HepG2 (cell line): ENCODE measurements around the gene GLCE. TPM values are rescaled to one million over a fixed set of nuclear protein-coding genes. Genes with fewer than 3 reads are reported as not detected.

Source experiments
- ATAC-seq: fragments of 200-7000 bp; cut with Tn5 transposase; 3 replicates; pipeline ENCODE4 v1.9.1; 2020; ENCODE audit warnings: mild to moderate bottlenecking, moderate library complexity
- BruUV-seq: library from RNA; stranded (reverse); fragments of 400-500 nt; replicated peaks from 2 replicates; lab custom pipeline; 2021; lab: Mats Ljungman, UMichigan
- CTCF ChIA-PET: fragments of 300-600 bp; formaldehyde crosslinking; extraction: SDS; loops from one replicate; lab custom pipeline; 2021; ENCODE audit warnings: low total read pairs, inconsistent platforms, low intra/inter-chr PET ratio; lab: Yijun Ruan, JAX
- POLR2A ChIA-PET: fragments of 350-600 bp; sonication (Branson Sonifier 250); formaldehyde crosslinking; loops from one replicate; lab custom pipeline; 2020; ENCODE audit warnings: antibody characterized with exemption, inconsistent platforms; lab: Yijun Ruan, JAX
- DNase-seq: peaks from one replicate; pipeline ENCODE4 v3.0.0-alpha.2; 2015; ENCODE audit warnings: low spot score
- FAIRE-seq: peaks from 3 replicates; lab custom pipeline; 2011; peaks lifted over from hg19 to GRCh38; lab: Jason Lieb, UNC
- H2AFZ ChIP-seq: one replicate; pipeline ENCODE4 v1.6.1; 2011; ENCODE audit warnings: low read length, inconsistent platforms
- H3K27ac ChIP-seq: fragments of 300-600 bp; 3 replicates; pipeline ENCODE4 v1.8.0; 2011; ENCODE audit warnings: mixed run types, mild to moderate bottlenecking, mixed read lengths, low read length, inconsistent platforms; ENCODE audit not compliant: insufficient read depth; ENCODE audit errors: extremely low read length
- H3K27me3 ChIP-seq, 2 experiments: fragments of 200-600 bp in 1 of 2; 2 replicates in 1 of 2; 3 replicates in 1 of 2; pipeline versions ENCODE4 v1.6.0 to v1.8.0; 2011; ENCODE audit warnings: low read length in 2 of 2, mild to moderate bottlenecking in 2 of 2, moderate library complexity in 2 of 2, inconsistent platforms in 1 of 2; ENCODE audit not compliant: insufficient read depth in 2 of 2, control insufficient read depth in 1 of 2
- H3K36me3 ChIP-seq, 2 experiments: fragments of 200-600 bp in 1 of 2; replicated peaks in 1 of 2; 2 replicates in 1 of 2; 3 replicates in 1 of 2; pipeline versions ENCODE4 v1.5.1 to v1.8.0; 2011; ENCODE audit warnings: low read length in 2 of 2, inconsistent platforms in 1 of 2; ENCODE audit not compliant: insufficient read depth in 2 of 2, control insufficient read depth in 1 of 2
- H3K4me1 ChIP-seq: 2 replicates; pipeline ENCODE4 v1.5.1; 2012; ENCODE audit warnings: low read length, inconsistent platforms; ENCODE audit not compliant: insufficient read depth
- H3K4me2 ChIP-seq: 2 replicates; pipeline ENCODE4 v1.6.0; 2011; ENCODE audit warnings: low read depth, low read length, inconsistent platforms
- H3K4me3 ChIP-seq, 3 experiments: fragments of 200-600 bp in 1 of 3; sonication (generic), shearing (Covaris generic) in 1 of 3; replicated peaks in 1 of 3; 2 replicates each; pipeline ENCODE4 v1.5.1; 2011 to 2016; ENCODE audit warnings: low read length in 3 of 3, inconsistent platforms in 2 of 3, low read depth in 2 of 3, mild to moderate bottlenecking in 2 of 3, control low read depth in 1 of 3, mixed read lengths in 1 of 3; ENCODE audit not compliant: insufficient read depth in 1 of 3
- H3K79me2 ChIP-seq: one replicate; pipeline ENCODE4 v1.6.1; 2011; ENCODE audit warnings: low read length, inconsistent platforms; ENCODE audit not compliant: insufficient read depth
- H3K9ac ChIP-seq: 2 replicates; pipeline ENCODE4 v1.6.0; 2011; ENCODE audit warnings: mild to moderate bottlenecking, low read depth, low read length, inconsistent platforms; ENCODE audit not compliant: insufficient read depth
- H3K9me3 ChIP-seq: 2 replicates; pipeline ENCODE4 v1.5.1; 2012; ENCODE audit warnings: mild to moderate bottlenecking, low read length
- H4K20me1 ChIP-seq: 2 replicates; pipeline ENCODE4 v1.6.0; 2011; ENCODE audit warnings: inconsistent platforms, mild to moderate bottlenecking, low read length, moderate library complexity; ENCODE audit not compliant: insufficient read depth
- CENPT ChIP-seq: sonication (generic); formaldehyde crosslinking; IDR thresholded peaks from 2 replicates; pipeline ENCODE4 v1.8.0; 2022; ENCODE audit warnings: low read depth, mild to moderate bottlenecking, moderate library complexity, missing genetic modification reagents
- DNMT1 ChIP-seq: sonication (generic); formaldehyde crosslinking; IDR thresholded peaks from 2 replicates; pipeline ENCODE4 v1.5.1; 2020; ENCODE audit warnings: mild to moderate bottlenecking, missing genetic modification reagents
- HMGA1 ChIP-seq: sonication (generic); formaldehyde crosslinking; conservative IDR thresholded peaks from 2 replicates; pipeline ENCODE4 v1.4.0; 2020; ENCODE audit warnings: missing genetic modification reagents
- KLF16 ChIP-seq, 2 experiments: sonication (generic) in 1 of 2; formaldehyde crosslinking in 1 of 2; IDR thresholded peaks; 2 replicates each; pipeline versions ENCODE4 v1.6.1 to v1.8.0; 2016 to 2023; ENCODE audit warnings: missing genetic modification reagents in 2 of 2, missing compliant biosample characterization in 1 of 2
- NCOA1 ChIP-seq: sonication (generic); formaldehyde crosslinking; IDR thresholded peaks from 2 replicates; pipeline ENCODE4 v1.9.0; 2021; ENCODE audit warnings: missing genetic modification reagents
- NFE2L2 ChIP-seq: fragments of 150-350 bp; IDR thresholded peaks from 2 replicates; pipeline ENCODE4 v1.6.1; 2014; ENCODE audit warnings: low read length
- NKX3-1 ChIP-seq: sonication (generic); formaldehyde crosslinking; IDR thresholded peaks from 2 replicates; pipeline ENCODE4 v1.5.0; 2020; ENCODE audit warnings: missing genetic modification reagents
- PAF1 ChIP-seq: IDR thresholded peaks from 2 replicates; pipeline ENCODE4 v1.6.1; 2016; ENCODE audit warnings: missing genetic modification reagents, missing compliant biosample characterization
- SMAD9 ChIP-seq: sonication (generic); formaldehyde crosslinking; IDR thresholded peaks from 2 replicates; pipeline ENCODE4 v1.5.1; 2020; ENCODE audit warnings: mild to moderate bottlenecking, missing genetic modification reagents
- TBX3 ChIP-seq: fragments of 450-650 bp; IDR thresholded peaks from 2 replicates; pipeline ENCODE4 v1.6.1; 2017; ENCODE audit warnings: antibody characterized with exemption, mild to moderate bottlenecking, inconsistent platforms, borderline replicate concordance
- ZIK1 ChIP-seq: sonication (generic); formaldehyde crosslinking; IDR thresholded peaks from 2 replicates; pipeline ENCODE4 v1.5.0; 2020; ENCODE audit warnings: mild to moderate bottlenecking, low read depth, missing genetic modification reagents, borderline replicate concordance
- ZNF569 ChIP-seq: sonication (generic); formaldehyde crosslinking; IDR thresholded peaks from 2 replicates; pipeline ENCODE4 v1.5.0; 2020; ENCODE audit warnings: mild to moderate bottlenecking, missing genetic modification reagents, moderate library complexity, borderline replicate concordance
- ZNF672 ChIP-seq: sonication (generic); formaldehyde crosslinking; IDR thresholded peaks from 2 replicates; pipeline ENCODE4 v1.8.1; 2022; ENCODE audit warnings: missing genetic modification reagents
- ZNF775 ChIP-seq: sonication (generic); formaldehyde crosslinking; IDR thresholded peaks from 2 replicates; pipeline ENCODE4 v1.4.0; 2020; ENCODE audit warnings: missing genetic modification reagents, mild to moderate bottlenecking, moderate library complexity, borderline replicate concordance
- ZSCAN31 ChIP-seq: sonication (generic); formaldehyde crosslinking; IDR thresholded peaks from 2 replicates; pipeline ENCODE4 v1.5.0; 2020; ENCODE audit warnings: low read depth, mild to moderate bottlenecking, missing genetic modification reagents
- WGBS: methylation state at CpG from one replicate; pipeline ENCODE4 v1.1.6; 2017; ENCODE audit warnings: low lambda C conversion rate; 5-methylcytosine and 5-hydroxymethylcytosine counted together
- in situ Hi-C: cut with HindIII; loops from 2 replicates; pipeline ENCODE4 v1.10.0; 2017; ENCODE audit warnings: low pct_unique_long_range_greater_than_20kb; ENCODE audit not compliant: extremely low pct_ligation_motif_present
- intact Hi-C: fragments of 100-400 bp; cut with micrococcal nuclease; formaldehyde crosslinking; loops from one replicate; pipeline ENCODE4 v1.10.0; 2022; ENCODE audit not compliant: unreplicated experiment
- polyA plus RNA-seq, 8 experiments: library from polyadenylated mRNA; depleted of rRNA in 3 of 8; stranded (reverse) in 7 of 8; unstranded in 1 of 8; fragments of >200 nt; fragmentation: Illumina TruSeq in 4 of 8; extraction: Trizol in 4 of 8; gene quantifications; 2 replicates each; pipeline versions ENCODE4 v1.2.1 to v1.2.3, GENCODE V29; 2011 to 2016; ENCODE audit warnings: low read depth in 4 of 8, missing spikeins in 1 of 8, mixed read lengths in 1 of 8; ENCODE audit not compliant: insufficient read depth in 1 of 8
- total RNA-seq, 5 experiments: library from RNA; depleted of rRNA; stranded (reverse); fragments of >200 nt; fragmentation: Illumina TruSeq; extraction: Trizol; gene quantifications; 2 replicates each; pipeline ENCODE4 v1.2.3, GENCODE V29; 2016; ENCODE audit warnings: low read depth in 1 of 5
- TF ChIP-seq, protein P1 (sequence below): sonication (generic); formaldehyde crosslinking; IDR thresholded peaks from one replicate; pipeline ENCODE4 v1.5.1; 2020; ENCODE audit warnings: mild to moderate bottlenecking, missing genetic modification reagents; ENCODE audit errors: not compliant biosample characterization
- TF ChIP-seq, protein P2 (sequence below): sonication (generic); formaldehyde crosslinking; IDR thresholded peaks from 2 replicates; pipeline ENCODE4 v1.4.0; 2020; ENCODE audit warnings: missing genetic modification reagents

GLCE gene
- total and polyA plus RNA-seq, 2 of the 13 experiments (the other 11 are each of a cell fraction or from before 2014, with no cell fraction given) = 12.9 to 23.4 TPM

DNA sequence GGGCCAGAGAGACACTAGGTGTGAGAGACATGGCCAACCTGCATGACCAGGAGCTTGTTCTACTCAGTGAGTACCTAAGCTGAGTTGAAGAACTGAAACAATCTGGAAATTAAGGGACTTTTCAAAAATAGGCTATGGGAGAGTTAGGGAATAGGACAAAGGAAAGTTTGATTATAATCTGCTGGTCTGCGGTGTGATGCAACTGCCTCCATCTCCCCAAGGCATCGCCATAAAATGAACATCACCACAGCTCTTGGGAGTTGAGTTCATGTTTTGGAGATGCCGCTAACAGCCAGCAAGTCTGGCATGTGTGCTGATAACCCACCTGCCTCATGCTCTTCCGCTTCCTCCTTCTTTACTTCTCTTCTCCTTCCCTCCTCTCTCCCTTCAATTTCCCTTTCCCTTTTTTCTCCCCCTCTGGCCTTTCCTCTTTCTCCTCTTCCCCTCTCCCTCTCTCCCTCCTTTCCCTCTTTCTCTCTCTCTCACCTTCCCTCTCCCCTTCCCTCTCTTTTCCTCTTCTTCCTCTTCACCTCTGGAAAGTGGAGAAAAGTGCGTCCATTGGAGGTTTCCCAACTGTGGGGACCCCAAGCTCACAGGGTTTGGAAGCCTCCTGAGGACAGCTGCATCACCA lies 39.1 kb upstream of the GLCE start:
- no peak overlapping the region for H2AFZ ChIP-seq
- FAIRE-seq (no peak), DNase-seq (no peak), ATAC-seq (no peak)
- POLR2A ChIA-PET = no interaction called here
- WGBS = 35% methylated on average over 5 of the region's 5 CpGs
- in situ Hi-C loops (no loop called here), intact Hi-C loops (no loop called here)
- H4K20me1 ChIP-seq = no peaks in the 10 kb centered on the region
- no peak overlapping the region for H3K9ac ChIP-seq
- H3K36me3 ChIP-seq = no peaks in the 10 kb centered on the region
- BruUV-seq = no TSS peak
- H3K4me1 ChIP-seq = peaks cover 13% of the 10 kb centered on the region
- peaks cover 3 to 41% of the 10 kb centered on the region in 2 experiments; a peak in 3 of 5 replicates for H3K27me3 ChIP-seq
- H3K79me2 ChIP-seq = no peaks in the 10 kb centered on the region
- no peak overlapping the region for H3K27ac ChIP-seq
- H3K4me2 ChIP-seq = no peak overlapping the region
- CTCF ChIA-PET = no interaction called here
- no peak overlapping the region for H3K4me3 ChIP-seq
- H3K9me3 ChIP-seq = no peaks in the 10 kb centered on the region
- TF ChIP-seq KLF16 (CRISPR knock-in tag; IDR thresholded peaks at IDR 0.05) (no peak), NCOA1 (CRISPR knock-in tag) (no peak), ZIK1 (no peak), ZNF569 (CRISPR knock-in tag) (no peak), SMAD9 (CRISPR knock-in tag) (no peak), PAF1 (CRISPR knock-in tag) (no peak), ZNF775 (CRISPR knock-in tag) (no peak), ZNF672 (CRISPR knock-in tag) (no peak), CENPT (CRISPR knock-in tag) (no peak), TBX3 (no peak), NFE2L2 (no peak), DNMT1 (CRISPR knock-in tag) (no peak), HMGA1 (CRISPR knock-in tag) (no peak), ZSCAN31 (CRISPR knock-in tag) (no peak), NKX3-1 (no peak)
- TF ChIP-seq, protein P1, sequence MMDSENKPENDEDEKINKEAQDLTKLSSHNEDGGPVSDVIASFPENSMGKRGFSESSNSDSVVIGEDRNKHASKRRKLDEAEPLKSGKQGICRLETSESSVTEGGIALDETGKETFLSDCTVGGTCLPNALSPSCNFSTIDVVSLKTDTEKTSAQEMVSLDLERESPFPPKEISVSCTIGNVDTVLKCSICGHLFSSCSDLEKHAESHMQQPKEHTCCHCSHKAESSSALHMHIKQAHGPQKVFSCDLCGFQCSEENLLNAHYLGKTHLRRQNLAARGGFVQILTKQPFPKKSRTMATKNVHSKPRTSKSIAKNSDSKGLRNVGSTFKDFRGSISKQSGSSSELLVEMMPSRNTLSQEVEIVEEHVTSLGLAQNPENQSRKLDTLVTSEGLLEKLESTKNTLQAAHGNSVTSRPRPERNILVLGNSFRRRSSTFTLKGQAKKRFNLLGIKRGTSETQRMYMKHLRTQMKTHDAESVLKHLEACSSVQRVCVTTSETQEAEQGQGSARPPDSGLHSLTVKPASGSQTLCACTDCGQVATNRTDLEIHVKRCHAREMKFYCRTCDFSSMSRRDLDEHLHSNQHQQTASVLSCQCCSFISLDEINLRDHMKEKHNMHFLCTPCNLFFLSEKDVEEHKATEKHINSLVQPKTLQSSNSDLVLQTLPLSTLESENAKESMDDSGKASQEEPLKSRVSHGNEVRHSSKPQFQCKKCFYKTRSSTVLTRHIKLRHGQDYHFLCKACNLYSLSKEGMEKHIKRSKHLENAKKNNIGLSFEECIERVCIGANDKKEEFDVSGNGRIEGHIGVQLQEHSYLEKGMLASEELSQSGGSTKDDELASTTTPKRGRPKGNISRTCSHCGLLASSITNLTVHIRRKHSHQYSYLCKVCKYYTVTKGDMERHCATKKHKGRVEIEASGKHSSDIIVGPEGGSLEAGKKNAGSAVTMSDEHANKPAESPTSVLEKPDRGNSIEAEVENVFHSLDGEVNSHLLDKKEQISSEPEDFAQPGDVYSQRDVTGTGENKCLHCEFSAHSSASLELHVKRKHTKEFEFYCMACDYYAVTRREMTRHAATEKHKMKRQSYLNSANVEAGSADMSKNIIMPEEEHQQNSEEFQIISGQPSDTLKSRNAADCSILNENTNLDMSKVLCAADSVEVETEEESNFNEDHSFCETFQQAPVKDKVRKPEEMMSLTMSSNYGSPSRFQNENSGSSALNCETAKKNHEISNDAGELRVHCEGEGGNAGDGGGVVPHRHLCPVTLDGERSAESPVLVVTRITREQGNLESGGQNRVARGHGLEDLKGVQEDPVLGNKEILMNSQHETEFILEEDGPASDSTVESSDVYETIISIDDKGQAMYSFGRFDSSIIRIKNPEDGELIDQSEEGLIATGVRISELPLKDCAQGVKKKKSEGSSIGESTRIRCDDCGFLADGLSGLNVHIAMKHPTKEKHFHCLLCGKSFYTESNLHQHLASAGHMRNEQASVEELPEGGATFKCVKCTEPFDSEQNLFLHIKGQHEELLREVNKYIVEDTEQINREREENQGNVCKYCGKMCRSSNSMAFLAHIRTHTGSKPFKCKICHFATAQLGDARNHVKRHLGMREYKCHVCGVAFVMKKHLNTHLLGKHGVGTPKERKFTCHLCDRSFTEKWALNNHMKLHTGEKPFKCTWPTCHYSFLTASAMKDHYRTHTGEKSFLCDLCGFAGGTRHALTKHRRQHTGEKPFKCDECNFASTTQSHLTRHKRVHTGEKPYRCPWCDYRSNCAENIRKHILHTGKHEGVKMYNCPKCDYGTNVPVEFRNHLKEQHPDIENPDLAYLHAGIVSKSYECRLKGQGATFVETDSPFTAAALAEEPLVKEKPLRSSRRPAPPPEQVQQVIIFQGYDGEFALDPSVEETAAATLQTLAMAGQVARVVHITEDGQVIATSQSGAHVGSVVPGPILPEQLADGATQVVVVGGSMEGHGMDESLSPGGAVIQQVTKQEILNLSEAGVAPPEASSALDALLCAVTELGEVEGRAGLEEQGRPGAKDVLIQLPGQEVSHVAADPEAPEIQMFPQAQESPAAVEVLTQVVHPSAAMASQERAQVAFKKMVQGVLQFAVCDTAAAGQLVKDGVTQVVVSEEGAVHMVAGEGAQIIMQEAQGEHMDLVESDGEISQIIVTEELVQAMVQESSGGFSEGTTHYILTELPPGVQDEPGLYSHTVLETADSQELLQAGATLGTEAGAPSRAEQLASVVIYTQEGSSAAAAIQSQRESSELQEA (CRISPR knock-in tag) = no peak
- TF ChIP-seq, protein P2, sequence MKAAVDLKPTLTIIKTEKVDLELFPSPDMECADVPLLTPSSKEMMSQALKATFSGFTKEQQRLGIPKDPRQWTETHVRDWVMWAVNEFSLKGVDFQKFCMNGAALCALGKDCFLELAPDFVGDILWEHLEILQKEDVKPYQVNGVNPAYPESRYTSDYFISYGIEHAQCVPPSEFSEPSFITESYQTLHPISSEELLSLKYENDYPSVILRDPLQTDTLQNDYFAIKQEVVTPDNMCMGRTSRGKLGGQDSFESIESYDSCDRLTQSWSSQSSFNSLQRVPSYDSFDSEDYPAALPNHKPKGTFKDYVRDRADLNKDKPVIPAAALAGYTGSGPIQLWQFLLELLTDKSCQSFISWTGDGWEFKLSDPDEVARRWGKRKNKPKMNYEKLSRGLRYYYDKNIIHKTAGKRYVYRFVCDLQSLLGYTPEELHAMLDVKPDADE (CRISPR knock-in tag) = no peak
